HEK293 (cell line): ENCODE data around the gene SMARCD3.

Source experiments
- CTCF ChIA-PET: fragments of 350-600 bp; formaldehyde crosslinking; extraction: SDS; loops from one replicate; lab custom pipeline; 2021; ENCODE audit warnings: antibody characterized with exemption; lab: Yijun Ruan, JAX
- POLR2A ChIA-PET: fragments of 300-600 bp; formaldehyde crosslinking; extraction: SDS; loops from one replicate; lab custom pipeline; 2020; ENCODE audit warnings: antibody characterized with exemption, inconsistent platforms; lab: Yijun Ruan, JAX
- H3K27ac ChIP-seq: fragments of 200-500 bp; sonication (Bioruptor generic); 2 replicates; pipeline ENCODE4 v1.5.1; 2014; ENCODE audit warnings: low read depth, low read length, control low read depth, inconsistent platforms; ENCODE audit errors: extremely low read depth
- H3K36me3 ChIP-seq, 2 experiments: fragments of 200-500 bp in 1 of 2; sonication (Bioruptor generic) in 1 of 2; 1 replicate in 1 of 2; 2 replicates in 1 of 2; pipeline ENCODE4 v1.5.1; 2014 to 2017; ENCODE audit warnings: inconsistent platforms in 2 of 2, low read length in 2 of 2; ENCODE audit not compliant: control insufficient read depth in 2 of 2, insufficient read depth in 1 of 2
- H3K4me1 ChIP-seq: fragments of 200-500 bp; sonication (Bioruptor generic); 2 replicates; pipeline ENCODE4 v1.5.1; 2014; ENCODE audit warnings: mild to moderate bottlenecking, low read length, inconsistent platforms; ENCODE audit not compliant: control insufficient read depth, insufficient read depth
- H3K4me3 ChIP-seq: 2 replicates; pipeline ENCODE4 v1.5.1; 2011; ENCODE audit warnings: low read depth, mild to moderate bottlenecking, control low read depth, low read length, moderate library complexity
- H3K9me3 ChIP-seq: fragments of 200-500 bp; sonication (Bioruptor generic); 2 replicates; pipeline ENCODE4 v1.5.1; 2014; ENCODE audit warnings: low read depth, low read length, inconsistent platforms; ENCODE audit not compliant: control insufficient read depth, insufficient read depth
- AEBP2 ChIP-seq: fragments of 450-650 bp; formaldehyde crosslinking; IDR thresholded peaks from 2 replicates; pipeline ENCODE4 v1.5.1; 2016; ENCODE audit warnings: missing biosample characterization, missing genetic modification characterization, borderline replicate concordance
- GLIS2 ChIP-seq: fragments of 450-650 bp; formaldehyde crosslinking; IDR thresholded peaks from 2 replicates; pipeline ENCODE4 v1.5.1; 2016; ENCODE audit warnings: missing biosample characterization, missing genetic modification characterization
- IKZF3 ChIP-seq: fragments of 450-650 bp; IDR thresholded peaks from 2 replicates; pipeline ENCODE4 v1.5.0; 2018; ENCODE audit warnings: missing biosample characterization, mild to moderate bottlenecking, missing genetic modification characterization, moderate library complexity
- KLF1 ChIP-seq: fragments of 450-650 bp; formaldehyde crosslinking; IDR thresholded peaks from 2 replicates; pipeline ENCODE4 v1.5.1; 2016; ENCODE audit warnings: missing biosample characterization, missing genetic modification characterization
- MZF1 ChIP-seq: fragments of 450-650 bp; formaldehyde crosslinking; IDR thresholded peaks from 2 replicates; pipeline ENCODE4 v1.5.1; 2017; ENCODE audit warnings: missing biosample characterization, missing genetic modification characterization, borderline replicate concordance
- OSR2 ChIP-seq: fragments of 450-650 bp; formaldehyde crosslinking; IDR thresholded peaks from 2 replicates; pipeline ENCODE4 v1.5.1; 2016; ENCODE audit warnings: missing biosample characterization, missing genetic modification characterization
- SETDB1 ChIP-seq: IDR thresholded peaks from one replicate; pipeline ENCODE4 v1.6.1; 2017; ENCODE audit warnings: mild to moderate bottlenecking, low read length, moderate library complexity, mixed read lengths; ENCODE audit not compliant: insufficient read length
- SP7 ChIP-seq: fragments of 450-650 bp; formaldehyde crosslinking; IDR thresholded peaks from 2 replicates; pipeline ENCODE4 v1.5.1; 2016; ENCODE audit warnings: missing biosample characterization, missing genetic modification characterization
- WT1 ChIP-seq: fragments of 450-650 bp; formaldehyde crosslinking; IDR thresholded peaks from 2 replicates; pipeline ENCODE4 v1.5.1; 2016; ENCODE audit warnings: missing biosample characterization, missing genetic modification characterization
- ZBTB10 ChIP-seq: fragments of 450-650 bp; formaldehyde crosslinking; IDR thresholded peaks from 2 replicates; pipeline ENCODE4 v1.5.1; 2016; ENCODE audit warnings: missing biosample characterization, missing genetic modification characterization
- ZBTB7A ChIP-seq: fragments of 450-650 bp; formaldehyde crosslinking; IDR thresholded peaks from 2 replicates; pipeline ENCODE4 v1.5.1; 2016; ENCODE audit warnings: low read depth, missing biosample characterization, missing genetic modification characterization
- ZNF2 ChIP-seq: fragments of 450-650 bp; formaldehyde crosslinking; IDR thresholded peaks from 2 replicates; pipeline ENCODE4 v1.5.1; 2016; ENCODE audit warnings: missing biosample characterization, missing genetic modification characterization
- ZNF362 ChIP-seq: fragments of 450-650 bp; formaldehyde crosslinking; IDR thresholded peaks from 2 replicates; pipeline ENCODE4 v1.5.1; 2016; ENCODE audit warnings: missing biosample characterization, missing genetic modification characterization
- ZNF449 ChIP-seq: fragments of 450-650 bp; formaldehyde crosslinking; IDR thresholded peaks from 2 replicates; pipeline ENCODE4 v1.5.1; 2017; ENCODE audit warnings: missing biosample characterization, mild to moderate bottlenecking, missing genetic modification characterization, moderate library complexity
- ZNF777 ChIP-seq: fragments of 450-650 bp; formaldehyde crosslinking; IDR thresholded peaks from 2 replicates; pipeline ENCODE4 v1.5.1; 2017; ENCODE audit warnings: missing biosample characterization, missing genetic modification characterization, borderline replicate concordance

The SMARCD3 gene

GRCh38 chr7:151248346-151249033 lies at the start of gene SMARCD3 (continued):
- no peak for TF ChIP-seq MZF1 (tag by site-specific recombination)
- TF ChIP-seq ZNF2 = peak; percentile 56
- no peak for TF ChIP-seq OSR2 (tag by site-specific recombination)
- 0 out of 2 replicates have a peak, but pooled peaks have one; percentile 13 for TF ChIP-seq SP7
- TF ChIP-seq ZBTB7A (tag by site-specific recombination) = 0 out of 2 replicates have a peak, but pooled peaks have one; percentile 39
- TF ChIP-seq IKZF3 (tag by site-specific recombination) = 0 out of 2 replicates have a peak, but pooled peaks have one; percentile 8
- TF ChIP-seq ZNF362 (tag by site-specific recombination) = peak; percentile 82; the same call in 1 of the 2 replicates
- TF ChIP-seq WT1 (tag by site-specific recombination) = 0 out of 2 replicates have a peak, but pooled peaks have one; percentile 16
- TF ChIP-seq ZNF777 (tag by site-specific recombination) = peak; percentile 65; the same call in 1 of the 2 replicates
- 0 out of 2 replicates have a peak, but pooled peaks have one; percentile 33 for TF ChIP-seq ZBTB10 (tag by site-specific recombination)
- TF ChIP-seq AEBP2 (tag by site-specific recombination) = no peak
- TF ChIP-seq GLIS2 (tag by site-specific recombination) = peak; percentile 80

GRCh38 chr7:151296202-151296992 lies 47.9 kb upstream of the SMARCD3 start:
- Histone ChIP-seq H3K4me1 (no peaks in the 10 kb centered on the region), H3K9me3 (no peaks in the 10 kb centered on the region), H3K4me3 (no peak overlapping the region), H3K36me3 (no peaks in the 10 kb centered on the region), H3K27ac (no peak overlapping the region)
- peak; percentile 92 for TF ChIP-seq SETDB1
- TF ChIP-seq KLF1 (tag by site-specific recombination) = no peak
- no peak for TF ChIP-seq ZNF449 (tag by site-specific recombination)
- ChIA-PET POLR2A (no interaction called here), CTCF (interaction anchor here (0.6 to 1.4 kb wide), 2 partner anchors 52 to 134 kb away, joined by 3 to 7 read pairs; no protein-coding TSS in a partner anchor)
